GM12891 (cell line): ENCODE data around the gene SAMD10.

Source experiments
- PAX5 ChIP-seq: IDR thresholded peaks from 2 replicates; pipeline ENCODE4 v1.6.1; 2011; ENCODE audit warnings: low read length, moderate library complexity, mild to moderate bottlenecking; ENCODE audit not compliant: insufficient read depth, severe bottlenecking
- POLR2A ChIP-seq: IDR thresholded peaks from 2 replicates; pipeline ENCODE4 v1.6.1; 2011; ENCODE audit warnings: low read depth, low read length, control low read depth
- POLR2AphosphoS5 ChIP-seq: IDR thresholded peaks from 2 replicates; pipeline ENCODE4 v1.6.1; 2011; ENCODE audit warnings: low read depth, low read length, control low read depth
- POU2F2 ChIP-seq: IDR thresholded peaks from 2 replicates; pipeline ENCODE4 v1.6.1; 2011; ENCODE audit warnings: low read depth, mild to moderate bottlenecking, control low read depth, low read length, moderate library complexity
- SPI1 ChIP-seq: IDR thresholded peaks from 2 replicates; pipeline ENCODE4 v1.6.1; 2011; ENCODE audit warnings: low read depth, low read length, control low read depth
- TAF1 ChIP-seq: IDR thresholded peaks from 2 replicates; pipeline ENCODE4 v1.6.1; 2011; ENCODE audit warnings: low read depth, low read length, control low read depth

DNA sequence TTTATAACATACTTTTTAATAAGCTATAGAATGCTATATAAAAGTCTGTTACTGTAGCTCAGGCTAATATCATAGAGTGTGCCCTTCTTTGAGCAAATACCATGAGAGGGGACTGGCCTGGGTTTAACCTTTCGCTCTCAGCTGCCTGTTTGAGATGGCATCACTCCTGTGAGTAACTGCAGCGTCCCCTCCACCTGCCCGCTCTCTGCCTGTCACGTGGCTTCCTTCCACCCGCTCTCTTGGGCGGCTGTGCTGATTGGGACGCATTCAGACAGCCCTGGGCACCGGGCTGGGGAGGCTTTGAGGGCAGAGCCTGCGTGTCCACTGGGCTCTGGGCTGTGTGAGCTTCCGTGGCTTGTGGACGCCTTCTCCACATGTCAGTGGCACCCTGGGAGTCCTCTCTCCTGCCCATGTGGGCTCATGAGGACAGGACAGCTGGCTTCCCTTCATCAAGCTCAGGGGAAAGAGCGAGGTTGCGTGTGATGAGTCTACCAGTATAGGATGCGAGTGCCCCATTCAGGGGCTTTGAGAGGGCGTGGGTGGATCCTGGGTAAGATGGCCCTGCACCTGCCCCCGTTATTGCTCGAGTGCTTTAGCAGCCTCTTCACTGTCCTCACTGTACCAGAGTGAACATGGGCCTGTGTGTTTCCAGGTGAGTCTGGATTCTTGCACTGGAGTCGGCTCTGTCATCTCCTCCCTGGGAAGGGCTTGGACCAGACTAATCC is 45.8 kb upstream of the SAMD10 start:
- TF ChIP-seq POLR2AphosphoS5 (no peak), POLR2A (no peak), TAF1 (no peak), POU2F2 (no peak), SPI1 (no peak), PAX5 (no peak)
